ENCODE data around the gene NPAS1.

The NPAS1 gene

GRCh38 chr19:47081095-47081494, 61.5 kb downstream of the NPAS1 start:
- no peak overlapping the region for H3K4me3 ChIP-seq (ENCODE audit: low read depth, low read length)
- no peak for TF ChIP-seq CTCF (IDR thresholded peaks at IDR 0.05; ENCODE audit: borderline replicate concordance, insufficient read depth, low read depth, low read length)

GRCh38 chr19:47082493-47082892, 62.9 kb downstream of the NPAS1 start:
- TF ChIP-seq CTCF (IDR thresholded peaks at IDR 0.05; ENCODE audit: borderline replicate concordance, insufficient read depth, low read depth, low read length): no peak
- no peak overlapping the region for H3K4me3 ChIP-seq (ENCODE audit: low read depth, low read length)

- no peak for TF ChIP-seq CTCF (IDR thresholded peaks at IDR 0.05; ENCODE audit: borderline replicate concordance, insufficient read depth, low read depth, low read length)
- no peak overlapping the region for H3K4me3 ChIP-seq (ENCODE audit: low read depth, low read length)
These were observed 65.3 kb downstream of the NPAS1 start for GRCh38 chr19:47084879-47085439.

GRCh38 chr19:47086280-47086679, 66.6 kb downstream of the NPAS1 start:
- no peak for TF ChIP-seq CTCF (IDR thresholded peaks at IDR 0.05; ENCODE audit: borderline replicate concordance, insufficient read depth, low read depth, low read length)
- no peak overlapping the region for H3K4me3 ChIP-seq (ENCODE audit: low read depth, low read length)

GRCh38 chr19:47089767-47090350, 70.2 kb downstream of the NPAS1 start:
- no peak for TF ChIP-seq CTCF (IDR thresholded peaks at IDR 0.05; ENCODE audit: borderline replicate concordance, insufficient read depth, low read depth, low read length)
- no peak overlapping the region for H3K4me3 ChIP-seq (ENCODE audit: low read depth, low read length)

- no peak for TF ChIP-seq CTCF (IDR thresholded peaks at IDR 0.05; ENCODE audit: borderline replicate concordance, insufficient read depth, low read depth, low read length)
- no peak overlapping the region for H3K4me3 ChIP-seq (ENCODE audit: low read depth, low read length)
These were observed 73.6 kb downstream of the NPAS1 start for GRCh38 chr19:47093254-47093653.

- TF ChIP-seq CTCF (IDR thresholded peaks at IDR 0.05; ENCODE audit: borderline replicate concordance, insufficient read depth, low read depth, low read length): 0 out of 2 replicates have a peak, but pooled peaks have one; percentile 6
These were observed 74.2 kb downstream of the NPAS1 start for GRCh38 chr19:47093841-47094240.

More at GRCh38 chr19:47093841-47094240, 74.2 kb downstream of the NPAS1 start:
- H3K4me3 ChIP-seq (ENCODE audit: low read depth, low read length): no peak overlapping the region

Data from GM12875 (cell line).